ENCODE measurements around the gene B4GALNT3.

The B4GALNT3 gene

DNA sequence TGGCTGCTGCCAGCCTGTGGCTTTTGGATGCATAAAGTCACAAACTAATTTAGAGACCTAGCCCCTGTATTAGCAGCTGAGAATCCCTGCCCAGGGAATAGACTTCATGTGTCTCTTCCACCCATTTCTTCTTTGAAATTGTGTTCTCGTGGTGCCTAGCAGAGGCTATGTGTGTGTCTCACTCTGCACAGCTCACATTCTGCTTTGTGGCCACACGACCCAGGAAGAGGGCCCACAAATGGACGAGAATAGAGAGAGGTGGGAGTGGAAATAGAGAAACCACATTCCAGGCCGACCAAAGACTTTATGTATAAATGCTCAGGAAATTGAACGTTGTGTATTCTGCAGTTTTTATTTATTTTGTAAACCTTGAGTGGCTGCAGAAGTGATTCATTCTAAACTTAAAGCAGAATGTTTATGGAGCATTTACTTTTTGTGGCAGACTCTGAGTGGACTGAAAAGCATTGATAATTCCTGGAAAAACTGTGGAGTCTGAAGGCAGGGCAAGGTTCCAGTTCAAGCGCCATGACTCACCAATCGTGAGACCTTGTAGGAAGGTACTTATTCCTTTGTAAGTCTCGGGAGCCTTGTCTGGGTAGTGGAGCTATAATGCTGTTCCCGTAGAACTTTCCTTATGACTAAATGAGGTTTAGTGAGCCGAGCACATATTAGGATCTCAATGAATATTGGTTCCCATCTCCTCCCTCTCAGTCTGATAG lies 9.1 kb downstream of the B4GALNT3 start:
- no peak for DNase-seq (ENCODE audit: low read depth)

DNA sequence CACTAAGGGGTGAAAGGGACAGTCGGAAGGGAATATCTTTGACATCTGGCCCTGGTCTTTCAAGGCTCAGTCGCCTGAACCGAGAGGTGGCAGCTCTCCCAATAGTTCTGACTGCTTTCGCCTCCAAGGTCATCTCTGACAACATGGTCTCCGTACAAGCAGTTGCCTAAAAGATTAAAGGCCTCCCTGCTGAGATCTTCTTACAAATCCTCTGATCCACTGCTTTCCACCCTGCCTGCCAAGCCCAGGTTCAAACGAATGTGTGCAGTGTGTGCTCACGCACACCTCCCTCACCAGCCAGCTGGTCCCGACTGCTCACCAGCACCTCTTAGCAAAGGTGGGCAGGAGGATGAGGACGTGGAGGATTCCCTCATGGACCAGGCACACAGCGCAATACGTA lies 10.4 kb downstream of the B4GALNT3 start:
- no peak for DNase-seq (ENCODE audit: low read depth)

DNA sequence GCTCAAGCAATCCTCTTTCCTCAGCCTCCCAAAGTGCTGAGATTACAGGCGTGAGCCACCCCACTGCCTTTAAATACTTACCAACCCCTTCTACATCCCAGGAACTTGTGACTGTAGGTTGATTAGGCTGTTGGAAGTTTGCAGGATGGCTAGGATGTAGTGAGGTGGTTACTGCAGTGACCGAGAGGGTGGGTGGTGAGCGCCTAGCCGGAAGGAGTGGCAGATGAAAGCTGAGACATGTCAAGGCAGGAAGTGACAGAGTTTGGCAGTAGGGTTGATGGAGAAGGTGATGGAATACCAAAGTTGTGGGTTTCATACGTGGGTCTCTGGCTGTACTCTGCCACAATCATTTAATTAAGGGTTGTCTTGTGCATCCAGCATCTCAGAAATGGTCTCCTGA lies 13.5 kb downstream of the B4GALNT3 start:
- DNase-seq (ENCODE audit: low read depth) = no peak

DNA sequence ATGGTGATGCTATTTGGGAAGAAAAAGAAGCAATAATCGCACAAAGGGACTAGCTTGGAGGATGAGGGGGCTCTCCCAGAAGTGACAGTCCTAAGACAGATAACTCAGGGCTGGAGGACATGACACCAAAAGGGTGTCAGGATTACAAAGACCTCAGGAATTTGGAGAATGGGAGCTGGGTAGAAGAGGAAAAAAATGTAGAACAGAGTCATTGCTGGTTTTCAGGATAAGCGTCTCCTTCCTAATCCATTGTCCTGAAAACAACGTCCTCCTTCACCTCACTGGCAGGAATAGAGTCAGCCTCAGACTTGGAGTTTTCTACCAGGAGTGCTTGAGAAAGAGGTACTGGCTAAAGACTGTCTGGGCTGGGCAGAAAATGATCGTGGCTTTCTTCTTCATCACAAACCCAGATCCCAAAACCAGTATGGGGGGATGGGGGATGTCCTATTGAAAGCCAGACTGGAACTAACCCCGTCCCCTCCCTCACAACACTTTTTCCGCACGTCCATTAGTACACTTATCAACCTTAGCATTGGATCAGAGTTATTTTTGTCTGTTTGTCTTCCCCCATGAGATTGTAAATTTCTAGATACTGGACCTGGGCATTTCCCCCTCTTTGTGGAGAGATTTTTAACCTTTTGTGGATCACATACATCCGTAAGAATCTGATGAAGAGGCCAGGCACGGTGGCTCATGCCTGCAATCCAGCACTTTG lies 14.3 kb downstream of the B4GALNT3 start:
- no peak for DNase-seq (ENCODE audit: low read depth)

DNA sequence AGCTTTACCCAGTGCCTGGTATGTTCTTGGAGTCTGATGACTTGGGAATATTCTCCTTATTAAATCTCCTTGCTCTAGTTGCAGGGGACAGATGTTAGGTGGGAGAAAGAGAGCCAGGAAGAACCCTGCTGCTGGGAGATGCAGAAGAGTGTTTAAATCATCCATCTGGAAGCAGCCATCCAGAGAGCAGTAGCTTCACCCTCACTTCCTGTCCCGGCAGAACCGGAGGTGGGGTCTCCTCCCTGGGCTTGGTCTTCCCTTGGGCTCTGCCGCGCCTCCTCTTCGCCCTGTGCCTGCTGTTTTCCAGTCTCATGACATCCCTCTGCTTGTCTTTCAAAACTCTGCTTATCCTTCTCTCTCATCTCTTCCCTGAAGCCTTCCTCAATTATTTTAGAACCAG lies 15.5 kb downstream of the B4GALNT3 start:
- DNase-seq (ENCODE audit: low read depth) = no peak

DNA sequence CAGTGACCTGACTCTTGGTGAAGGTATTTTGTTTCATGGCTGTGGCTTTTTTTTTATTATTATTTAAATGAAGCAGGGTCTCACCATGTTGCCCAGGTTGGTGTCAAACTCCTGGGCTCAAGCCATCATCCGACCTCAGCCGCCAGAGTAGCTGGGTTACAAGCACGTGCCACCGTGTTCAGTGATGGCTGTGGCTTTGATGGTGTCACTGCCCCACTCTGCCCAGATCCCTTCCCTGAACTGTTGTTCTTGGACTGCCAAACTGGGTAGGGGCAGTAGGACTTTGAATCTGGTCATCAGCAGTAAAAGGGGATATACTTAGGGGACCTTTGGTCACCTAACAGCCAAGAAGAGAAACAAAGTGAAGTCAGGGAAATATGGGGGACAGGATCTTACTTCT lies 19.4 kb downstream of the B4GALNT3 start:
- DNase-seq (ENCODE audit: low read depth) = no peak

DNA sequence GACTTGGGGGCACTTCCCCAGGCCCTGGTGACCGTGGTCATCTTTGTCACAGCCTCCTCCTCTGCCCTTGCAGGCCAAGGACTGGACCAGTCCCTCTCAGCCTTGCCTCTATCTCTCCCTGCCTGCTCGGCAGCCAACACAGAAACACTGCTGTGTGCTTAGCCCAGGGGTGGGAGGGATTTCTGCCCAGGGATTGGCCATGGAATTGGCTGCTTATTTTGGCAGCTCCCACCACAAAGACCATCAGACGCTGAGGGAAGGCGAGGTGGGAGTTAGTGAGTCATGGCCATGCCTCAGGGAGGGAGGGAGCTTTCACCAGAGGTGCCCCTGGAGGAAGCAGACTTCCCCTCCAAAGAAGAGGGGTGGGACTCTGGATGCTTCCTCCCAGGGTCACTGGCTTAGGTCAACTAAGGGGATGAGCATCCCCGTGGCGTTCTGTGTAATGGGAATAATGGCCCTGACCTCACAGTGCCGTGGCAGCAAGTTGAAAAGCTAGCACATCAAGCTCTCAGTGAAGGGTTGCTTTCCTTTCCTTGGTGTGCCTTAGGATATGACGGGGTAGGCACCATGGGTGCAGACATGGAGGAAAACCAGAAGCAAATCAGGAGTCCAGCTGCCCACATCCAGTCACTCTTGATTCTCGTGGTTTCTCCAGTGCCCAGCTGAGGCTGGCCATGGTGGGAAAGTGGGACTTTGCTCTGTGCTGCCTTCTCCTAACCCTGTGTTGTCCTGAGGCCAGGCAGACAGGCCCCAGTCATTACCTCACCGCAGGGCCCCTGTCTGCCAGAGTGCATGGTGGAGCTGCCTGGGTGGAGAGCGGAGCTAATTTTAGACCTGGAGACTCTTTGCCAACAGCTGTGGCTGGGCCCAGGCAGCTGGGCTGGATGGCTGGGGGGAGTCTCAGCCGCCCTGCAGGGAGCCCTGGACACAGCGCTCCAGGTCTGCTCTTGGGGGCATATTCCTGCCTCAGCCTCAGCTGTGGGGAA lies 21.4 kb downstream of the B4GALNT3 start:
- DNase-seq (ENCODE audit: low read depth) = no peak

DNA sequence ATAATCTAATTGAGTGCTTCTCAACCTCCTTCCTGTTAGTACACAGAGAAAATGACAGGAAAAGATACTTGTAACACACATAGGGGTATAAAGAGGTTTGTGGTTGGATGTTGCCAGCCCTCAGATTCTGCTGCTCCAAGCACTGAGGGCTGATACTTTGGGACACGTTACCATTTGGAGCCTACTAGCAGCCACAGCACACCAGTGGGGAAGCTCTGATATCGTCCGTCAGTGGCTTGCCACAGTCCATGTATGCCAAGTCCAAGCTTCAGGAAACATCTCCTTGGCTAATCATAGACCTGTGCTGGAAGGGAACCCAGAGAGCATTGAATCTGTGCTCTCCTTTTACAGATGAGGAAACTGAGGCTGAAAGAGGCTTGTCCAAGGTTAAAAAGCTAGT lies 22.3 kb downstream of the B4GALNT3 start:
- DNase-seq (ENCODE audit: low read depth) = no peak

DNA sequence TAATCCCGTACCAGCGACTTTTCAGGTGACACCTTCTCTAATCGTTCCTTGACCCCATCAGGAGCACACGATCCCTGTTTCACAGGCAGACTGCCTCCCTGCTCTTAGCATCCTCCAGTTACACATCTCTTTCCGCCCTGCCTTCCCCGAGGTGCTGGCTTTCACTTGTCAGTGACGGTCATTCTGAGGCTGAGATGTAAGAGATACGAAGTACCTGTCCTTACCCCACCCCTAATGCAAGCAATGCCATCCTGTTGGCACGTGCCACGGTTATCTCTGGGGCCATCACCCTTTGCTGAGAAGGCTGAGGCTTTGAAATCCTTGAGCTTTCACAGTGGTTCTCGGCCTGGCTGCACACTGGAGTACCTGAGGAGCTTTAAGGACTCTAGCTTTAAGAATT lies 24.4 kb downstream of the B4GALNT3 start:
- DNase-seq (ENCODE audit: low read depth) = no peak

DNA sequence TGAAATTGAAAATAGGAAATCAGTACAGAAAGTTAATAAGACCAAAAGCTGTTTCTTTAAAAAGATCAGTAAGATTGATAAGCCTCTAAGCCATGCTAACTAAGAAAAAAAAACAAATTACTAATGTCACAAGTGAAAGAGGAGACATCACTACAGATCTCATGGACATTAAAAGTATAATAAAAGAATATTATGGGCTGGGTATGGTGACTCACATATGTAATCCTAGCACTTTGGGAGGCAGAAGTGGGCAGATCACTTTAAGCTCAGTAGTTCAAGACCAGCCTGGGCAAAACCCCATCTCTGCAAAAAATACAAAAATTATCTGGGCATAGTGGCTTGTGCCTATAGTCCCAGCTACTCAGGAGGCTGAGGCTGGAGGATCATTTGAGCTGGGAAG lies 30.5 kb downstream of the B4GALNT3 start:
- no peak for DNase-seq (ENCODE audit: low read depth)

DNA sequence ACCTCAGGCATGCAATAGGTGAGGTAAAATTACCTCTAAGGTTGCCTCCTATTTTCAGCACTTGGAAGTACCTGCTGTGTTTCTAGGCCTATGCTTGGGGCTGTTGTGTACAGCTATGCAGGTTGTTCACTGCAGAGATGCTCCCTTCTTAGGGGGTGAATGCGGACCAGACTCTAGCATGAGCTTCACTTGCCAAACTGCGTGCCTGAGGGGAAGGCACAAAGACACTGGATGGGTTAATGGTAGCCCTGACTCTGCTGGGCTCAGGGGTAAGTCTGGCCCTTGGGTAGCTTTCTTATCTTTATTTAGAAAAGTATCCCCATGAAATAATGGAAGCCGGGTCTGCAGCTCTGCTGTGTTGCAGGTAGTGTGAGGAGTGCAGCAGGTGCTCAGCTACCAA lies 35.7 kb downstream of the B4GALNT3 start:
- no peak for DNase-seq (ENCODE audit: low read depth)

DNA sequence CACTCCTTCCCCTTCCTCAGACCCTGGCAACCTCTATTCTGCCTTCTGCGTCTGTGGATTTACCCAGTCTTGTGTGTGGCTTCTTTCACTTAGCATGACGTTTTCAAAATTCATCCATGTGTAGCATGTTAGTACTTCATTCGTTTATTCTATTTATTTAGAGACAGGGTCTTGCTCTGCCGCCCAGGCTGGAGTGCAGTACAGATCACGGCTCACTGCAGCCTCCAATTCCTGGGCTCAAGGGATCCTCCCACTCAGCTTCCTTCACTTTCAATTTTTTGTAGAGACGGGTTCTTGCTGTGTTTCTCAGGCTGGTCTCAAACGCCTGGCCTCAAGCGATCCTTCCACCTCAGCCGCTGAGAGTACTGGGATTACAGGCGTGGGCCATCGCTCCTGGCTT lies 37.0 kb downstream of the B4GALNT3 start:
- DNase-seq (ENCODE audit: low read depth) = no peak

DNA sequence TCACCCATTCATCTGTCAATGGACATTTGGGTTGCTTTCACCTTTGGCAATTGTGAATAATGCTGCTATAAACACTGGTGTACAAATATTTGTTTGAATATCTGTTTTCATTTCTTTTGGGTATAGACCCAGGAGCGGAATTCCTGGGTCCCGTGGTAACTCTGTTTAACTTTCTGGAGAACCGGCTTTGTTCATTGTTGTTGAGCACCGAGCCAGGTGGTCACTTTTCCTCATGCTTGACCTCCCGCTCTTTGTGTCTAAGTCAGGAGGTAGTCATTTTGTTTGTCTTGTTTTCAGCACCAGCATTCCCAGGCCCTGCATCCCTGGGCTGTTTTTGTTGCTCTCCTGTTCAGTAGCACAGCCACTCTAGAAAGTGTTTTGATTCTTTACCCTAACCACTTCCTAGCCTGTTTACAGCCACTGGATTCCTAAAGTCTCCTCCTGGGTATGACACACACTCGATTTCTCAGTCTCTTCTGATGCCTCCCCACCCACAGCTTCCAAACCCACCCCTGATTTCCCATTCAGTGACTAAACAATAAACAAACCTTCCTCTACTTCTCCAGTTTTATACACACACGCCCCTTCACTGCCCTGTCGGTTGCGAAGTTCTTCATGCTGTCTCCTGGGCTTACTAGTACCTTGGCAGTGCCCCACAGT lies 37.9 kb downstream of the B4GALNT3 start:
- DNase-seq (ENCODE audit: low read depth) = no peak

DNA sequence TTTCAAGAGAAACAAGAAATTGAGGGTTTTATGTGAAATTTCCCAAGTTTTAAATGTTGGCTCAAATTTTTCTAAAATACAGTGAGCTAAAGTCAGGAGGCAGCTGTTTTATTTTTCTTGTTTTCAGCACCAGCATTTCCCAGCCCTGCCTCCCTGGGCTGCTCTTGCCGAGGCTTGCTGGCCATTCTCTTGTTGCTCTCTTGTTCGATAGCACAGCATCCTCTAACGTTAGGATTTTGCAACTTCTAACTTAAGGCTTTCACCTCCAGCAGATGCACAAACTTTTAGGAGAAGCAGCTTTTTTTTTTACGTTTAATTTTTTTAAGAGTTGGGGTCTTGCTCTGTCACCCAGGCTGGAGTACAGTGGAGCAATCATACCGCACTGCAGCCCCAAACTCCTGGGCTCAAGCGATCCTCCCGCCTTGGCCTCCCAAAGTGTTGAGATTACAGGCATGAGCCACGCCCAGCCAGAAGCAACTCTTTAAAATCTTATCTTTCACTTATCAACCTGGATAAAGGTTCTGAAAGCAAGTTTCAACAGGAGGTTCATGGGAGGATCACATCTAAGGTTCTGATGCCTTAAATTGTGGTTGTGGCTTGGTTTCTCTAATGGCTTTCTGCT lies 40.2 kb downstream of the B4GALNT3 start:
- no peak for DNase-seq (ENCODE audit: low read depth)

DNA sequence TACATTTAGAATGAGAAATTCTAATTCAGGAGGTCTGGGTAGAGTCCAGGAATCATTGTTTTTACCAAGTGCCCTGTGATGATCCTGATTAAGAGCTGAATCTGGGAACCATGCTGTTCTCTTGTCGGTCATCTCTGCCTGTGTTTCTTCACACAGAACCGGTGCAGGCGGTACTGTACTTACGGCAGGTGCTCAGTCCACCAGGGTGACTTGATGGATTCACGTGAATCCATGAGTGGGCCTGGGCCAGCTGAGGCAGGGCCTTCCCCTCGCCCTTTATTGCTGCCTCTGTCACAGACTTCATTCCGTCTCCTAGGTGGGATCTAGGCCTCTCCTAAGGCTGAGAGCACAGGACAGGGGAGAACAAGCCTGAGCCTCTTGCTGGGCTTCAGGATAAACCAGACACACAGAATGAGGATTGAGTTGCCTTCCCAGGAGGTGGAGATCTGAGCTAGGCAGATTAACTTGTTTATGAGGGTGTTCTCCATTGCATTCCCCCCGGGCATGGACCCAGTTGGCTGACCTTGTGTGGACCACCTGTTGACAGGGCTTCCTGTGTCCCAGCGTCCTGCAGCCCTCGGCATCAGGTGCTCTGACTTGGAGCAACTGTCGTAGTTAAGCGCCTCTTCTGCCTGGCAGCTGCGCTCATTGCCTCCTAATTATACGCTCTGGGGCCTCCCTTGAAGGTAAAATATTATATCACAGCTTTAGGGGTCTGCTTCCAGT lies 42.1 kb downstream of the B4GALNT3 start:
- no peak for DNase-seq (ENCODE audit: low read depth)

DNA sequence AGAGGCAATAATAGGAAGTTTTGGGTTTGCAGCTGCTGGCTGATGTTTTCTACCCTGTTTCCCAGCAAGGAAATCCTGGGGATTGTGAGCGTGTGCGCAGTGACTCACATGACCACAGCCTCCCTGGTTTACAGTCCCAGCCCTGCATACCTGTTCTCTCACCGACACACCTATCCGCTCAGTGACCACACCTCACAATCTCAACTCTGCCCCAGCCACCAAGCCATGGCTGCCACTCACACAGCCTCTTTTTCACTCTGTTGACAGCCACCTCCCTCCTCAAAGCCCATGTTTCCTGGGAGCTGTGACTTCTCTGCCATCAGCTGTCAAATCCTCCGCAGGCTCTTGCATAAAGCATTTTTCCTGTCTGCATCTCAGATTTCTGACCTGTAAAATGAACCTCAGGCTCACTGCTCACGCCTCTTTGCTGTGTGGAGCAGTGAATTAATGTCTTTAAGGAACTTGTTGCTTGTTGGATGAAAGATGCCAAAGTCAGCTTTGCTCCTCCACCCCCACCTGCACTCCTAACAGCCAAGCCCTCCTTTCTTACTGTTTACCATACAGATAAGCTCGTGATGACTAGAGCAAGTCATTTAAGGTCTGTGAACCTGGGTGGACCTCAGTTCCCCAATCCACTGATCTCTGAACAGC lies 43.5 kb downstream of the B4GALNT3 start:
- DNase-seq (ENCODE audit: low read depth) = no peak

DNA sequence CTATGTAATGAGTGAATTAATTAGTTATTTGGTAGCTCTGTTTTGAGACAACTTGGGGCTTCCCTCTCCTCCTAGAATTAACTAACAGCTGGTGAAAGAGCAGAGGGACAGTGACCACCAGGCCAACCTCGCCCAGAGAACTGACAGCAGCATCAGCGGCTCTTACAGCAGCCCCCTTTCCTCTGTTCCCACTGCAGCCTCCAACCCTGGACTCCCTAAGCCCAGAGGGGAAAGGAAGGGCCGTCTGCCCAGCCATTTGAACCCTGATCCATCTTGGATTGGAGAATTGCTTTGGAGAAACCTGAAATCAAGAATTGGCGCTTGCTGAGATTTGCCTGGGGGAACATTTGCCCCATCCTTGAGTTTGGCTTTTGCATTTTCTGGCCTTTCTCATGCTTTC lies 45.5 kb downstream of the B4GALNT3 start:
- DNase-seq (ENCODE audit: low read depth) = no peak

DNA sequence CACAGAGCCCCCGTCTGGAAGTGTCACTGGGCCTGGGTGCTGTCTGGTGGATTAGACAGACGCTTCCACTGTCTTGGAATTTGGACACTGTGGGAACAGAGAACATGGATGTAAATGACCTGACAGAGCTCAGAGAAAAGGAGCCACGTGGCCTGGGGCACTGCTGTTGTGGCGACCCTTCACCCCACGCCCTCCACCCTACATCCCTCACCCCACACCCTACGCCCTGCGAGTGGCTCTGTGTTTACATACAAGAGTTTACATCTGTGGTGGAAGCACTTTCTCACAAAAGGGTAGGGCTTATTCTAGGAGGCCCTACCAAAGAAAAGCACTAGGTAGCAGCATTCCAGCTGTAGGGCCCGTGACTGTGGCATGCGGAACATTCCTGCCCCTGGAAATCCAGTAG lies 47.7 kb downstream of the B4GALNT3 start:
- no peak for DNase-seq (ENCODE audit: low read depth)

DNA sequence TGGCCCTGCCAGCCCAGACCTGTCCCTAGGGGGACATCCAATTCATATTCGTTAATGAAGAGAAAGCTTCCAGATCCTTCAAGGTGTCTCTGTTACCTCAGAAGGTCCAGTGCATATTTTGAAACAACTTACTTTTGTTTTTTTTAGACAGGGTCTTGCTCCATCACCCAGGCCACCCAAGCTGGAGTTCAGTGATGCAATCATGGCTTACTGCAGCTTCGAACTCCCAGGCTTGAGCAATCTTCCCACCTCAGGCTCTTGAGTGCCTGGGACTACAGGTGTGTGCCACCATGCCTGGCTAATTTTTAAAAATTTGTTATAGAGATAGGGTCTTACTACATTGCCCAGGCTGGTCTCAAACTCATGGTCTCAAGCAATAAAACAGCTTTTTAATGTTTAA lies 48.4 kb downstream of the B4GALNT3 start:
- no peak for DNase-seq (ENCODE audit: low read depth)

DNA sequence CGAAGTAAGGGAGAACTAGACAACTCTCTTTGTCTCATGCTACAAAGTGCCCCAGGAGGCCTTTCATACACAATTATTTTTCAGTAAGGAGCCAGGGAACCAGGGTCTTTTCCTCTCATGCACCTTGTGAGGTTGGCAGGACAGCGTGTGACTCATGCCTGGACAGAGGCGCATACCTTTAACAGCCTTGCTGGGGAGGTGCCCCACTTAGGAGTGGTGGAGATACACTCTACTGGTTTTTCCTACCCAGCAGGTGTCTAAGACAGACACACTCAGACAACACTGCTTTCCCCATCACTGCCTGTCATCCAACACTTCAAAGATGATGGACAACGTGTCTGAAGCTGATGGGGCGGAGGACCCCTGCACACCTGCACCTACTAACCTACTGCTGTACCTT lies 49.1 kb downstream of the B4GALNT3 start:
- DNase-seq (ENCODE audit: low read depth) = no peak

DNA sequence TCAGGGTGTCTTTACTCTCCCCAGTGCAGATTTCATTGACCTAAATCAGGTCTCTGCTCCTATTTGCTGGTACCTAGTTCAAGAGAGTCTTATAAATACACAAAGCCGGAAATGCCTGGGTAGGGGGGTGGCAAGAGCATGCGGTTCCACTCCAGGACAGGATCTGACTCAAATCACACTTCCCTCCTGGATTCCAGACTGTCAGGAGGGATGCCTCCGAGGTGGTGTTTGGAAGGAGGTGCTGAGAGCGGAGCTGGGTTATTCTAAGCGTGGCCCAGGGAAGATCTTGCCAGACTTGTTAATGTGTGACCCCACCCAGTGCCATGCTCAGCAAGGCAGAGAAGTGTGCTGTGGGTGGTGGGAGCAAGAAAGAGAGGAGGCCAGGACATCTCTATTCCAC lies 49.8 kb downstream of the B4GALNT3 start:
- no peak for DNase-seq (ENCODE audit: low read depth)
